Right lobe of liver (tissue), 6 donors: ENCODE data around the gene FAM89B. TPM values are rescaled to one million over a fixed set of nuclear protein-coding genes. Genes with fewer than 3 reads are reported as not detected.

ENCODE experiments used
- ATAC-seq, 4 donors: fragments of 200-7000 bp; cut with Tn5 transposase; one replicate each; pipeline ENCODE4 v1.9.1; 2020; ENCODE audit warnings: mild to moderate bottlenecking in 4 of 4, moderate library complexity in 4 of 4
- DNase-seq, 3 donors: peaks; one replicate each; pipeline ENCODE4 v3.0.0-alpha.2; 2020
- H3K27ac ChIP-seq, 3 donors: fragments of 200-600 bp; one replicate each; pipeline ENCODE4 v1.8.0; 2022
- H3K27me3 ChIP-seq, 2 donors: fragments of 200-600 bp; one replicate each; pipeline ENCODE4 v1.8.0; 2022
- H3K36me3 ChIP-seq, 4 donors: fragments of 200-600 bp; sonication (generic) in 1 of 4; one replicate each; pipeline versions ENCODE4 v1.5.1 to v1.8.0; 2017 to 2022; ENCODE audit warnings: control low read depth in 1 of 4
- H3K4me1 ChIP-seq, 4 donors: fragments of 200-600 bp; sonication (generic) in 1 of 4; one replicate each; pipeline versions ENCODE4 v1.5.1 to v1.8.0; 2017 to 2022; ENCODE audit warnings: control low read depth in 1 of 4
- H3K4me3 ChIP-seq, 3 donors: fragments of 200-600 bp; one replicate each; pipeline ENCODE4 v1.8.0; 2022
- H3K9me3 ChIP-seq, 4 donors: fragments of 200-600 bp; sonication (generic) in 1 of 4; one replicate each; pipeline versions ENCODE4 v1.5.1 to v1.8.0; 2017 to 2022; ENCODE audit warnings: control low read depth in 1 of 4
- CTCF ChIP-seq, 4 donors: fragments of 200-600 bp in 3 of 4; fragments of 450-650 bp in 1 of 4; IDR thresholded peaks; one replicate each; pipeline versions ENCODE4 v1.5.1 to v1.8.0; 2016 to 2022; ENCODE audit warnings: antibody characterized with exemption in 4 of 4, mild to moderate bottlenecking in 2 of 4
- POLR2A ChIP-seq: fragments of 450-650 bp; IDR thresholded peaks from one replicate; pipeline ENCODE4 v1.6.1; 2017; ENCODE audit warnings: antibody characterized with exemption, mild to moderate bottlenecking
- WGBS: methylation state at CpG from one replicate; pipeline ENCODE4 v1.1.6; 2018; ENCODE audit warnings: low coverage, low lambda C conversion rate; ENCODE audit not compliant: insufficient coverage; ENCODE audit errors: missing lambda C conversion rate; 5-methylcytosine and 5-hydroxymethylcytosine counted together
- intact Hi-C, 2 donors: fragments of 100-400 bp; cut with DNase I; formaldehyde crosslinking; loops; one replicate each; pipeline versions ENCODE4 v1.11.2 to v1.14.1; 2022
- total RNA-seq, 6 experiments: library from RNA; depleted of rRNA in 2 of 6; stranded (reverse); fragments of >200 nt in 2 of 6; fragmentation: NEBNext Ultra II Directional in 3 of 6; extraction: Animal tissue kit (Norgen Biotek cat#: 25700) in 3 of 6; gene quantifications; one replicate each; pipeline versions ENCODE4 v1.1.0 to v1.2.4, GENCODE V29; 2016 to 2023
- donor health status: DM: no; HTN: yes; CAD: no.
- donor health status: DM: no; HTN: no; CAD: no.
- donor health status: DM: no; HTN: no; CAD: no.
- donor health status: DM: no; HTN: yes; CAD: no.
- donor health status: DM: no; HTN: yes; CAD: no.

The FAM89B gene
- total RNA-seq, 6 experiments from 2014 or later, result 12.8 to 20.6 (median 14.6) TPM

- no peaks in the 10 kb centered on the region for H3K9me3 ChIP-seq
- peak in 3 of 4 donors; percentile 3 to 4 (median 4) for ATAC-seq
- DNase-seq, result peak in 1 of 3 donors; percentile 58
- H3K4me1 ChIP-seq, result peaks cover 0 to 8% (median 3%) of the 10 kb centered on the region in 4 donors
- TF ChIP-seq CTCF (IDR thresholded peaks at IDR 0.05), result no peak
- TF ChIP-seq POLR2A, result no peak
- WGBS, result no CpG with 5 or more reads among the region's 19 CpGs
- H3K36me3 ChIP-seq, result no peaks in the 10 kb centered on the region
- H3K4me3 ChIP-seq, result peak overlapping the region in 2 of 3 donors; percentile 50 to 55
- no peaks in the 10 kb centered on the region for H3K27me3 ChIP-seq
- intact Hi-C loops, result no loop called here
- H3K27ac ChIP-seq, result peak overlapping the region; percentile 41 to 82 (median 56)
Measured at GRCh38 chr11:65558930-65559509, 13.3 kb upstream of the FAM89B start.

- Histone ChIP-seq H3K4me3 (no peak overlapping the region), H3K4me1 (peaks cover 0 to 8% (median 3%) of the 10 kb centered on the region in 4 donors), H3K9me3 (no peaks in the 10 kb centered on the region), H3K27ac (peak overlapping the region; percentile 41 to 82 (median 56)), H3K27me3 (no peaks in the 10 kb centered on the region), H3K36me3 (no peaks in the 10 kb centered on the region)
- intact Hi-C loops, result no loop called here
- 100% methylated on average over 1 of the region's 5 CpGs for WGBS
- no peak for DNase-seq
- no peak for ATAC-seq
- no peak for TF ChIP-seq CTCF (IDR thresholded peaks at IDR 0.05)
- no peak for TF ChIP-seq POLR2A
Measured at GRCh38 chr11:65559535-65559934, 12.8 kb upstream of the FAM89B start.

GRCh38 chr11:65559951-65560537 lies 12.3 kb upstream of the FAM89B start:
- no peak overlapping the region for H3K4me3 ChIP-seq
- peak in 1 of 4 donors; percentile 5 for ATAC-seq

More at GRCh38 chr11:65559951-65560537, 12.3 kb upstream of the FAM89B start:
- H3K27ac ChIP-seq, result peak overlapping the region in 1 of 3 donors; percentile 41
- H3K4me1 ChIP-seq, result peaks cover 0 to 8% (median 3%) of the 10 kb centered on the region in 4 donors
- no peak for DNase-seq
- H3K27me3 ChIP-seq, result no peaks in the 10 kb centered on the region
- no peaks in the 10 kb centered on the region for H3K9me3 ChIP-seq
- 27% methylated on average over 4 of the region's 5 CpGs for WGBS
- TF ChIP-seq POLR2A (no peak), CTCF (IDR thresholded peaks at IDR 0.05) (no peak)
- intact Hi-C loops, result no loop called here
- H3K36me3 ChIP-seq, result no peaks in the 10 kb centered on the region
